HCT116 (cell line): ENCODE data around the gene TMC6. TPM values are rescaled to one million over a fixed set of nuclear protein-coding genes. Genes with fewer than 3 reads are reported as not detected.

Experiments
- ATAC-seq: fragments of 200-7000 bp; cut with Tn5 transposase; 2 replicates; pipeline ENCODE4 v1.9.1; 2020; ENCODE audit warnings: mild to moderate bottlenecking, moderate library complexity
- BruUV-seq: library from RNA; stranded (reverse); fragments of 400-500 nt; replicated peaks from 2 replicates; lab custom pipeline; 2021; lab: Mats Ljungman, UMichigan
- CTCF ChIA-PET: fragments of 300-600 bp; sonication (Branson Sonifier 250); formaldehyde crosslinking; loops from one replicate; lab custom pipeline; 2021; ENCODE audit warnings: antibody characterized with exemption; lab: Charles Lee
- POLR2A ChIA-PET: fragments of 300-600, 350-600 bp; sonication (Branson Sonifier 250); formaldehyde crosslinking; loops from one replicate; lab custom pipeline; 2021; ENCODE audit warnings: antibody characterized with exemption; lab: Charles Lee
- RAD21 ChIA-PET, 2 experiments: fragments of 300-600 bp; sonication (Branson Sonifier 250); formaldehyde crosslinking; loops; one replicate each; lab custom pipeline; 2023; ENCODE audit warnings: low total read pairs in 2 of 2; ENCODE audit not compliant: uncharacterized antibody in 2 of 2, unreplicated experiment in 2 of 2, low non-redundant PET in 1 of 2; lab: Charles Lee
- DNase-seq: peaks from one replicate; pipeline ENCODE4 v3.0.0-alpha.2; 2010; ENCODE audit warnings: low read depth, low spot score
- H2AFZ ChIP-seq: fragments of 200-600 bp; shearing (Covaris generic), sonication (generic); 2 replicates; pipeline ENCODE4 v1.6.1; 2017; ENCODE audit warnings: low read depth, mixed run types, mixed read lengths, antibody characterized with exemption, low read length; ENCODE audit not compliant: poor library complexity, severe bottlenecking
- H3K27ac ChIP-seq: 2 replicates; pipeline ENCODE4 v1.5.1; 2012; ENCODE audit warnings: low read depth, low read length
- H3K27me3 ChIP-seq: fragments of 200-600 bp; sonication (generic); 2 replicates; pipeline ENCODE4 v1.6.1; 2016; ENCODE audit warnings: mixed run types, low read length, mixed read lengths; ENCODE audit not compliant: insufficient read depth
- H3K36me3 ChIP-seq, 2 experiments: fragments of 200-500 bp in 1 of 2; fragments of 200-600 bp in 1 of 2; sonication (Bioruptor generic) in 1 of 2; sonication (generic) in 1 of 2; 2 replicates each; pipeline versions ENCODE4 v1.5.1 to v1.6.1; 2014 to 2016; ENCODE audit warnings: low read length in 2 of 2, inconsistent platforms in 1 of 2, mixed read lengths in 1 of 2, mixed run types in 1 of 2; ENCODE audit not compliant: insufficient read depth in 2 of 2, control insufficient read depth in 1 of 2
- H3K4me1 ChIP-seq, 2 experiments: fragments of 200-600 bp in 1 of 2; sonication (generic) in 1 of 2; 2 replicates each; pipeline versions ENCODE4 v1.5.1 to v1.6.1; 2012 to 2017; ENCODE audit warnings: low read length in 2 of 2, inconsistent platforms in 1 of 2, mild to moderate bottlenecking in 1 of 2, mixed read lengths in 1 of 2, mixed run types in 1 of 2, moderate library complexity in 1 of 2; ENCODE audit not compliant: insufficient read depth in 2 of 2, control insufficient read depth in 1 of 2
- H3K4me2 ChIP-seq: fragments of 200-600 bp; sonication (generic); 2 replicates; pipeline ENCODE4 v1.6.1; 2017; ENCODE audit warnings: mixed run types, low read length, mixed read lengths
- H3K4me3 ChIP-seq, 2 experiments: fragments of 200-600 bp in 1 of 2; sonication (generic) in 1 of 2; replicated peaks in 1 of 2; 2 replicates each; pipeline ENCODE4 v1.5.1; 2011 to 2016; ENCODE audit warnings: low read length in 2 of 2, control low read depth in 1 of 2, low read depth in 1 of 2, mild to moderate bottlenecking in 1 of 2, mixed read lengths in 1 of 2, mixed run types in 1 of 2
- H3K79me2 ChIP-seq: fragments of 200-600 bp; sonication (generic); 2 replicates; pipeline ENCODE4 v1.6.1; 2017; ENCODE audit warnings: mild to moderate bottlenecking, mixed run types, low read length, moderate library complexity, mixed read lengths; ENCODE audit not compliant: insufficient read depth
- H3K9ac ChIP-seq: fragments of 200-600 bp; sonication (generic); 2 replicates; pipeline ENCODE4 v1.6.1; 2016; ENCODE audit warnings: low read length, mixed read lengths
- H3K9me2 ChIP-seq: fragments of 200-600 bp; sonication (generic), shearing (Covaris generic); 2 replicates; pipeline ENCODE4 v1.6.1; 2017; ENCODE audit warnings: mixed run types, mild to moderate bottlenecking, moderate library complexity; ENCODE audit not compliant: insufficient read depth
- H3K9me3 ChIP-seq, 2 experiments: fragments of 200-500 bp in 1 of 2; fragments of 200-600 bp in 1 of 2; sonication (Bioruptor generic) in 1 of 2; sonication (generic) in 1 of 2; 2 replicates each; pipeline ENCODE4 v1.6.1; 2014 to 2017; ENCODE audit warnings: low read length in 2 of 2, mixed read lengths in 2 of 2, inconsistent platforms in 1 of 2, low read depth in 1 of 2, mild to moderate bottlenecking in 1 of 2, mixed run types in 1 of 2, moderate library complexity in 1 of 2; ENCODE audit not compliant: control insufficient read depth in 1 of 2, insufficient read depth in 1 of 2
- H4K20me1 ChIP-seq: fragments of 200-600 bp; sonication (generic), shearing (Covaris generic); 2 replicates; pipeline ENCODE4 v1.6.1; 2017; ENCODE audit warnings: mixed run types, mild to moderate bottlenecking, moderate library complexity; ENCODE audit not compliant: insufficient read depth
- CBX3 ChIP-seq: IDR thresholded peaks from 2 replicates; pipeline ENCODE4 v1.6.1; 2012; ENCODE audit warnings: low read depth
- CEBPB ChIP-seq: IDR thresholded peaks from 2 replicates; pipeline ENCODE4 v1.6.1; 2012; ENCODE audit warnings: low read depth
- EGR1 ChIP-seq: IDR thresholded peaks from 2 replicates; pipeline ENCODE4 v1.6.1; 2012; ENCODE audit warnings: low read depth
- ELF1 ChIP-seq: IDR thresholded peaks from 2 replicates; pipeline ENCODE4 v1.6.1; 2012; ENCODE audit warnings: low read depth, borderline replicate concordance
- EZH2 ChIP-seq: fragments of 200-600 bp; sonication (generic); IDR thresholded peaks from 2 replicates; pipeline ENCODE4 v1.6.1; 2017; ENCODE audit warnings: antibody characterized with exemption, mixed run types
- FOSL1 ChIP-seq: IDR thresholded peaks from 2 replicates; pipeline ENCODE4 v1.6.1; 2012; ENCODE audit warnings: low read depth
- JUND ChIP-seq: IDR thresholded peaks from 2 replicates; pipeline ENCODE4 v1.6.1; 2012
- POLR2A ChIP-seq: IDR thresholded peaks from 2 replicates; pipeline ENCODE4 v1.7.0; 2011; ENCODE audit warnings: borderline replicate concordance; ENCODE audit not compliant: insufficient read depth, insufficient read length; ENCODE audit errors: extremely low read depth
- POLR2AphosphoS5 ChIP-seq: IDR thresholded peaks from 2 replicates; pipeline ENCODE4 v1.6.1; 2011; ENCODE audit warnings: mild to moderate bottlenecking, low read depth, low read length, moderate library complexity
- RAD21 ChIP-seq: IDR thresholded peaks from 2 replicates; pipeline ENCODE4 v1.6.1; 2012; ENCODE audit warnings: low read depth, mild to moderate bottlenecking
- SIN3A ChIP-seq: IDR thresholded peaks from 2 replicates; pipeline ENCODE4 v1.6.1; 2012; ENCODE audit warnings: low read depth
- SRF ChIP-seq: IDR thresholded peaks from 2 replicates; pipeline ENCODE4 v1.6.1; 2012; ENCODE audit warnings: low read depth
- TCF7L2 ChIP-seq: IDR thresholded peaks from 2 replicates; pipeline ENCODE4 v1.7.0; 2011; ENCODE audit warnings: borderline replicate concordance, inconsistent platforms; ENCODE audit not compliant: insufficient read depth, insufficient read length; ENCODE audit errors: extremely low read depth
- YY1 ChIP-seq: IDR thresholded peaks from 2 replicates; pipeline ENCODE4 v1.6.1; 2011; ENCODE audit warnings: low read length, low read depth, moderate library complexity, mild to moderate bottlenecking; ENCODE audit not compliant: insufficient replicate concordance; ENCODE audit errors: extremely low read depth
- ZBTB33 ChIP-seq: IDR thresholded peaks from 2 replicates; pipeline ENCODE4 v1.6.1; 2011; ENCODE audit warnings: mild to moderate bottlenecking, low read length, moderate library complexity; ENCODE audit not compliant: insufficient replicate concordance; ENCODE audit errors: extremely low read depth
- ZNF274 ChIP-seq: fragments of 200-500 bp; sonication (Bioruptor generic); IDR thresholded peaks from 2 replicates; pipeline ENCODE4 v1.6.1; 2014; ENCODE audit warnings: mild to moderate bottlenecking, low read depth, low read length, inconsistent platforms
- intact Hi-C: fragments of 100-400 bp; cut with micrococcal nuclease; formaldehyde crosslinking; loops from 2 replicates; pipeline ENCODE4 v1.10.0; 2022
- total RNA-seq: library from RNA; stranded (reverse); gene quantifications from one replicate; pipeline ENCODE4 v1.2.1, GENCODE V29; 2021; ENCODE audit not compliant: unreplicated experiment
- TF ChIP-seq, protein P1 (sequence below): IDR thresholded peaks from 2 replicates; pipeline ENCODE4 v1.6.1; 2012; ENCODE audit warnings: low read depth
- TF ChIP-seq, protein P2 (sequence below): IDR thresholded peaks from 2 replicates; pipeline ENCODE4 v1.6.1; 2012

The TMC6 gene
- total RNA-seq, 1 experiment from 2014 or later: 142 TPM

DNA sequence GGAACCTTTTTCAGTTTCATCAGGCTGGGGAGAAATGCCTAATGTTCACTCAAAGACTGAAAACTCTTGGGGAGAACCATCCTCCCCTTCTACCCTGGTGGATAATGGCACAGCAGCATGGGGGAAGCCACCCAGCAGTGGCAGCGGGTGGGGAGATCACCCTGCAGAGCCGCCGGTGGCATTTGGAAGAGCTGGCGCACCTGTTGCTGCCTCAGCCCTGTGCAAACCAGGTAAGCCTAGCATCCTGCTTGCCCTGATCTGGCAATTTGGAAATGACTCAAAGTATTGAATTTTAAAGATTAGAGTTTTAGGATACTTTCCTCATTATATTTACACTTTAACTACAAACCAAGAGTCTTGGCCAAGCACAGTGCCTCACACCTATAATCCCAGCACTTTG lies 63.8 kb downstream of the TMC6 start (continued):
- TF ChIP-seq, protein P1, sequence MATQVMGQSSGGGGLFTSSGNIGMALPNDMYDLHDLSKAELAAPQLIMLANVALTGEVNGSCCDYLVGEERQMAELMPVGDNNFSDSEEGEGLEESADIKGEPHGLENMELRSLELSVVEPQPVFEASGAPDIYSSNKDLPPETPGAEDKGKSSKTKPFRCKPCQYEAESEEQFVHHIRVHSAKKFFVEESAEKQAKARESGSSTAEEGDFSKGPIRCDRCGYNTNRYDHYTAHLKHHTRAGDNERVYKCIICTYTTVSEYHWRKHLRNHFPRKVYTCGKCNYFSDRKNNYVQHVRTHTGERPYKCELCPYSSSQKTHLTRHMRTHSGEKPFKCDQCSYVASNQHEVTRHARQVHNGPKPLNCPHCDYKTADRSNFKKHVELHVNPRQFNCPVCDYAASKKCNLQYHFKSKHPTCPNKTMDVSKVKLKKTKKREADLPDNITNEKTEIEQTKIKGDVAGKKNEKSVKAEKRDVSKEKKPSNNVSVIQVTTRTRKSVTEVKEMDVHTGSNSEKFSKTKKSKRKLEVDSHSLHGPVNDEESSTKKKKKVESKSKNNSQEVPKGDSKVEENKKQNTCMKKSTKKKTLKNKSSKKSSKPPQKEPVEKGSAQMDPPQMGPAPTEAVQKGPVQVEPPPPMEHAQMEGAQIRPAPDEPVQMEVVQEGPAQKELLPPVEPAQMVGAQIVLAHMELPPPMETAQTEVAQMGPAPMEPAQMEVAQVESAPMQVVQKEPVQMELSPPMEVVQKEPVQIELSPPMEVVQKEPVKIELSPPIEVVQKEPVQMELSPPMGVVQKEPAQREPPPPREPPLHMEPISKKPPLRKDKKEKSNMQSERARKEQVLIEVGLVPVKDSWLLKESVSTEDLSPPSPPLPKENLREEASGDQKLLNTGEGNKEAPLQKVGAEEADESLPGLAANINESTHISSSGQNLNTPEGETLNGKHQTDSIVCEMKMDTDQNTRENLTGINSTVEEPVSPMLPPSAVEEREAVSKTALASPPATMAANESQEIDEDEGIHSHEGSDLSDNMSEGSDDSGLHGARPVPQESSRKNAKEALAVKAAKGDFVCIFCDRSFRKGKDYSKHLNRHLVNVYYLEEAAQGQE: no peak

GRCh38 chr17:78063489-78063888 lies 65.1 kb downstream of the TMC6 start:
- ChIA-PET CTCF (interaction anchor here (2.5 kb wide), 1 partner anchor 21 kb away, joined by 14 read pairs; no protein-coding TSS in a partner anchor), RAD21 (no interaction called here), POLR2A (no interaction called here)
- BruUV-seq: no TSS peak
- ATAC-seq: no peak
- Histone ChIP-seq H3K4me1 (no peaks in the 10 kb centered on the region), H3K9me3 (no peaks in the 10 kb centered on the region), H3K79me2 (no peaks in the 10 kb centered on the region), H3K27ac (no peak overlapping the region), H2AFZ (no peak overlapping the region), H3K36me3 (peaks cover 0 to 3% of the 10 kb centered on the region in 2 experiments; a peak in 2 of 4 replicates), H3K27me3 (no peaks in the 10 kb centered on the region), H3K4me3 (no peak overlapping the region), H3K4me2 (no peak overlapping the region), H3K9ac (no peak overlapping the region), H4K20me1 (no peaks in the 10 kb centered on the region), H3K9me2 (no peaks in the 10 kb centered on the region)
- TF ChIP-seq RAD21: no peak
- no peak for TF ChIP-seq SRF
- TF ChIP-seq TCF7L2: no peak
- TF ChIP-seq ZNF274: no peak
- TF ChIP-seq, protein P2, sequence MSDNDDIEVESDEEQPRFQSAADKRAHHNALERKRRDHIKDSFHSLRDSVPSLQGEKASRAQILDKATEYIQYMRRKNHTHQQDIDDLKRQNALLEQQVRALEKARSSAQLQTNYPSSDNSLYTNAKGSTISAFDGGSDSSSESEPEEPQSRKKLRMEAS: no peak
- TF ChIP-seq POLR2AphosphoS5: no peak
- TF ChIP-seq CBX3: no peak
- TF ChIP-seq YY1: no peak
- TF ChIP-seq EZH2: no peak
- TF ChIP-seq FOSL1: no peak
- TF ChIP-seq ZBTB33: no peak
- no peak for TF ChIP-seq CEBPB
- TF ChIP-seq SIN3A: no peak
- TF ChIP-seq JUND: no peak
- no peak for TF ChIP-seq ELF1
- TF ChIP-seq POLR2A: no peak
- TF ChIP-seq EGR1: no peak
- intact Hi-C loops: no loop called here
- DNase-seq: no peak
